Measurements from ENCODE around the gene APOA1.

The APOA1 gene

DNA sequence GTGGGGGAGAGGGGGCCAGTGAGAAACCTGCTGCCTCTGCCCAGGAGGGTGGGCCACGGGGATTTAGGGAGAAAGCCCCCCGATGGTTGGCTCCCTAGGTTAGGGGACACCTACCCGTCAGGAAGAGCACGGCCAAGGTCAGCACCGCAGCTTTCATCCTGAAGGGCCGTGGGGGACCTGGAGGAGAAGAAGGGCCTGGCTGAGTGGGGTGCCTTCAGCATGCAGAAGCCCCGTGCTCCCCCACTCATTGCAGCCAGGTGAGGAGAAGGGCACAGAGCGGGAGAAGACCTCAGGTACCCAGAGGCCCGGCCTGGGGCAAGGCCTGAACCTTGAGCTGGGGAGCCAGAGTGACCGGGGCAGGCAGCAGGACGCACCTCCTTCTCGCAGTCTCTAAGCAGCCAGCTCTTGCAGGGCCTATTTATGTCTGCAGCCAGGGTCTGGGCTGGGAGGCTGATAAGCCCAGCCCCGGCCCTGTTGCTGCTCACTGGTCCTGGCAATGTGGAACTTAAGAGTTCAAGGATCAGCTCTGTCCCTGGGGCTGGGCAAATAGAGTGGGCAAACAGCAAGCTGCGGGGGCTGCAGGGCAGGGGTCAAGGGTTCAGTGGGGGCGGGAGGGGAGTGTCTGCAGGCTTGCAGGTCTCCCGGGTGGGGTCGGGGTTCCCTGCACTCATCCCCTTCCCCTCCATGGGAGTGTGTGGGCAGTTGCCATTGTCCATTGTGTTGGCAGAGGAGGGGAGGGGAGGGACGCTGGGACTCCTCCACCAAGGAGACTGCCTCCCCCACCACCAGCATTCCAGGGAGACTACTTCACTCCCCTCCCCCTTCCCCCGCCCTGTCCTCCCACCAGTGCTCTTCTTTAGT lies at the start of gene APOA1:
Gene APOA1 (minus strand): TSS at position 392 of the 861 bp plus-strand sequence. CDS start 235 bp downstream, at position 157.
- DNase-seq (ENCODE audit: low read depth, low spot score) = no peak

DNA sequence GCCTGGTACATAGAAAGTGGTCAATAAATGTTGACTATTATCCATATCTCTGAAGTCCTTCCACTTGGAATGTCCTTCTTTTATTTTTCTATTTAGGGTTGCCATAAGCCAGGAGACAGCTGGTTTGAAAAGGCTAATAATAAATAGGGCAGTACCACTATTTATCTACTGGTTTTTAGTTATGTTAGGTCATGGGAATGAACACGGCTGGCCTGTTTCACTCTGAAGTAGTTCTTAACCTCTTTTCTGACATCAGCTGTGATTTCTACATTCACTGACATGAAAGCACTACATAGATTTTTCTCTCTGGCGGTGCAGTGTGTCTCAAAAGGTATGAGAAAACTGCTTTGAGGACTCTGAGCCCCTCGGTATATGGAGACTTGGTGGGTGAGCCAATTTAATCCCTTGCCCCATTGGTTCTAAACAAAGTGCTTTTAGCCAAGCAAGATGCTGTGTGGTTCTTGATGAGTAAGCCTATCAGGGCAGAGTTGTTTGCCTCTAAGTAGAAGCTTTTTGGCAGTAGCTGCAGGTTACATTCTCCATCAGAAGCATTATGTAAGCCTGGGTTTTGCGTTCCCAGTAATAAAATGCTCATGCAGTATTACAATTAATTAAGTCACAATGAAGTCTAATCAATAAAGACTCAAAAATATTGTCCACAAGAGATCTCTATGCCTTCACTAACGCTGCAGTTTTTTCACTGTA lies 48.7 kb upstream of the APOA1 start:
- no peak for DNase-seq (ENCODE audit: low read depth, low spot score)

DNA sequence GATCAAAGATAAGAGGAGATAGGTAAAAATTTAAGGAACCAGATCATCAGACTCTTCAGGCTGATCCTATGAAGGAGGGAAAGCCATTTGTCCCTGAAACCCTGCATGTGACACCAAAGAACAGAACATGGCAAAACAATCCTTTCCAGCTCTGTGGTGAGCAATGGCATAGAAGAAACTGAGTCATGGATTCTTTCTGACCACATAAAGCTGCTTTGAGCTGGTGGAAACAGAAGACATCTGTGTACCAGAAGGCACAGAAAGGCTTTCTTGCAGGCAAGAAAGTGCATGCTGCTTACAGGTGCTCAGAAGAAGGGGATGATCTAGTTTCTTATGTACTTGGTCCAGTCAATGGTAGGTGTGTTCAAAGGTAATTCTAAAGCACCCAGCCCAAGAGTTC lies 45.0 kb upstream of the APOA1 start:
- no peak for DNase-seq (ENCODE audit: low read depth, low spot score)

DNA sequence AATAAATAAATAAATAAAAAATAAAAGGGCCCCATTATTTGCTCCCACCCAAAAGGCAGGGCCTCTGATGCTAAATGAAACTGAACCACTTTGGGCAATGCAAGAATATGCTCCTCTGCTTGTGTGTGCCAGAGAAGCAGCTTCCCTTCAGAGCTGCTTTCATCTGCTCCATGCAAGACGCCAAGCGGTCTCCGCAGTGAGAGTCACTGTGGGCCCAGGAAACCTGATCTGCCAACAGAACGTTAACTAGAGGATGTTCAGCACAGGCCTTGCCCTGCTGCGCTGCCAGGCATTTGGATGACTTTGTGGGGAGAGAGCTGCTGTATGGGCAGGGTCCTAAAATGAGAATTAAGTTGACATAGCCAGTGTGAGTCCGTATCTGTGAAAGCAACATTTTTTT lies 43.7 kb upstream of the APOA1 start:
- no peak for DNase-seq (ENCODE audit: low read depth, low spot score)

DNA sequence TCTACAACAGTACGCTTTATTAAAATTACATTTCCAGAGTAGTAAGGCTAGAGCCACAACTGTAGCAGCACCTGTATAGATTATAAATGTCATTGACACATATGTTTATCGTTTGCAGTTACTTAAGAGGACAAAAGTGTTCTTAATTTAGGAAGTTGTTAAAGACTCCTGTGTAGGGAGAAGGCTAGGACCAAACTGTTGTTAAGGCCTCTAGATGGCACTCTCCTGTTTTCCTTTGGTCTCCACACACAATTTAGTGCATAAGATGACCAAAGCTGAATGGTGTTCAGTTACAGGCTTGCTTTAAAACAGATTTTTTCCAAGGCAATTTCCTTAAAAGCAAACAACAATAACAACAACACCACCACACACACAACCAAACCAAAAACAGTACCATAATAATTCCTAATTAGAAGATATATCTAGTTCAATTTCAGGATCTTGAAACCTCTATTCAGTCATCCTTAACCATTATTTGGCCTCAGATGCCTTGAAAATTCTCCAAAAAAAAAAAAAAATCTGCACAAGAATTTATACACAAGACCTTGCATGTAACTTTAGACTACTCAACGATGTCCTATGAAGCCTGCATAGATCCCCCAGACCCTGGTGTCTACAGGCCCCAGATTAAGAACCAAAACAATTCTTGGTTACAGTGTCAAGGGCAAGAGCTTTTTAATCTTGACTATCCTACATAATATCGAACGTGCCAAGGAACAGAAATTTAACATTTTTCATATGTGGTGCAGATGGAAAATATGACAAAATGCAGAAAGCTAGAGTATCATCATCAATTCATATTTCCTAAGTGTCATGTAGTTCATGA lies 42.6 kb upstream of the APOA1 start:
- DNase-seq (ENCODE audit: low read depth, low spot score) = peak; percentile 9

DNA sequence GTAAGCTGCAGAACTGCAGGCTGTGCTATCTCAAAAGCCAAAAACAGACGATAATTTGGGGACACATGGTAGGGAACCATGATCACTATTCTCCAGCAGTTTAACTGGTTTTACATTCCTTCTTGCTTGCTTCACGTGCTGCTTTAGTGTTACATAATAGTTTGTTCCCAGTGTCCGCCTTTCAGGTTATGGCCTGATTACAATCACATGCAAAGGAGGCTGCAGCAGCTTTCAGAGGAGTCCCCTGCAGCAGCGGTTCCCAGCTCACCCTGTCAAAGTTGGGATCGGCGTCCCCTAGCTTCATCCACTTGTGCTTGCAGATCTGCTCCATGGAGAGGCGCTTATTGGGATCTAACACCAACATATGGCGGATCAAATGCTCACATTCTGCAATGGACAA lies 39.2 kb upstream of the APOA1 start:
- no peak for DNase-seq (ENCODE audit: low read depth, low spot score)

DNA sequence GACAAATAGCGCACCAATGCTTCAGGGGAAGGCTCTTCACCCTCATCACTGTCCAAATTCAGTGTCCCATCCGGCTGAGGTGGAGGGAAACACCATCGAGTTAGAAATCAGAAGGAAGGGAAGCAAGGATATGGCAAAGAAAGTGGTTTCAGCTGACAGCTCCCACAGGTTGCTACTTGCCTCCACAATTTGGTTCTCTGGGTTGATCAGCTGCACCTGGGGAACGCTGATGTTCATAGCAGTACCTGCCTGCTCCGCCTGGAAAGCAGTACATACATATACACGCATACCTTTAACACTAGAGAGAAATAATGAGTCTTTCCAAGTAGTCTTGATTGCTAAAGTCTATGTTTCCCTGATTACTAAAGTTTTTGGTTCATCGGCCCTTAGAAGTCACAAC lies 37.8 kb upstream of the APOA1 start:
- no peak for DNase-seq (ENCODE audit: low read depth, low spot score)

DNA sequence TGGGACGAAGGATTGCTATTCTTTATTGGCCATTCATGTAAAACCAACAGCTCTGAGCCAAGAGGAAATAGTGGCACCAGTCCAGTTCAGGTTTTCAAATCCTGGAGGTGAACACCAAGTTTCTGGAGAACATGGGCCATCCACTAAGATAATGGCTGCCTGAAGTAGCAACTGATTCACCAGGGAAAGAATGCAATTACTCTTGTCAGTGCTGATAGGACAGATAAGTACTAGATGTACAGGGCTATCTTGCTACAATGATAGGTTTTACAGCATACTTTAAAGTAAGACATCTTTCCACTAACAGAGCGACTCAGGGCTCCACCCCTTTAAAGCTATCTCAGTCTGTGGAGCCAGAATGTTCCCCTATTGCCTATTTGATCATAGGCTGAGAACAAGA lies 36.8 kb upstream of the APOA1 start:
- no peak for DNase-seq (ENCODE audit: low read depth, low spot score)

DNA sequence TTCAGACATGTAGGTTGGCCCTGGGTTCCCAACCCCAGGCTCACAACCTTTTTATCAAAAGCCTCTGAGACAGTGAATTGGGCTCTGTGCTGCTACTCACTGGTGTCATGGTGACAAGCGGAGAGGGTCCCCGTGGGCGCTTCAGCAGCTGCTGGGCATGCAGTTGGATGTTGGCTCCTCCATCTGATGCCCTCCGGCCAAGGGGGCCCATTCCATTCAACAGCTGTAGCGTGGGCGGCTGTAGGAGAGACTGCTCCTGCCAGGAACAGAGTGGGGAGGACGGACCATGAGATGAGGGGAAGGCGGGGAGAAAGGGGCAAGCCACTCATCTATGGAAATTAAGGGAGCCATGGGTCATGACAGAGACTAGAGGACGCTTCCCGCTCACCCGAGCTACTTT lies 36.0 kb upstream of the APOA1 start:
- DNase-seq (ENCODE audit: low read depth, low spot score) = no peak

DNA sequence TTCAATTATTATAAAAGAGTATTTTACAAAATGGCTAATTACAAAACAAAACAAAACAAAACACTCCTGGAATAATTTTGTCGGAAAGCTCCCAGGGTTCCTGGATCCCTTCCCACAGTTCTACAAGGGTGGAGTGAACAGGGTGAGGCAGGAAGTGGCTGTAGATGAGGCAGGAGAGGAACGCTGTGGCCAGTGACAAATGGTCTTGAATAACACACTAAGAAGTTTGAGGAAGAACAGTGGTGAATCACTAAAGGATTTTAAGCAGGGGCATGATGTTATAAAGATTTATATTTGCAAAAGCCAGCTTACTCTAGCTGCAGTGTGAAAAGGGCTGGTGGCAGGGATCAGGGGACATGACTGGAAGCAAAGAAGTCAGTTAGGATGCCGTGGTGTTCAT lies 33.8 kb upstream of the APOA1 start:
- DNase-seq (ENCODE audit: low read depth, low spot score) = no peak

DNA sequence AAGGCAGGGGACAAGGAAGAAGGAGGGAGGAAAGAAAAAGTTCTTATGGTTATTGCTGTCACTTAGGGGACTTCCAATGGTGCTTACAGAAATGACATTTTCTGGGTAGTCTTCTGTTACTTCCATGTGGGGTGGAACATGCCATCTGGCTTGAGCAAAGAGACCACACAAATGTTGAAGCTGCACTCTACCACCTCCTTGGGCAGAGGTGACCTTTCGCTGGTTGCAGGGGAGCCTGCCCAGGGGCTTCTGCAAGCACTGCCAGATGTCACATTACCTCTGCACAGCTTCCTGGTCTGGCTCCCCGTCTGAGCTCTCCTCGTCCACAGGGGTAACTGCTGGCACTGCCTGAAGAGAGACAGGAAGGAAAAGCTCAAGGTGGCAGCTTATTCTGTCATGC lies 32.6 kb upstream of the APOA1 start:
- DNase-seq (ENCODE audit: low read depth, low spot score) = no peak

DNA sequence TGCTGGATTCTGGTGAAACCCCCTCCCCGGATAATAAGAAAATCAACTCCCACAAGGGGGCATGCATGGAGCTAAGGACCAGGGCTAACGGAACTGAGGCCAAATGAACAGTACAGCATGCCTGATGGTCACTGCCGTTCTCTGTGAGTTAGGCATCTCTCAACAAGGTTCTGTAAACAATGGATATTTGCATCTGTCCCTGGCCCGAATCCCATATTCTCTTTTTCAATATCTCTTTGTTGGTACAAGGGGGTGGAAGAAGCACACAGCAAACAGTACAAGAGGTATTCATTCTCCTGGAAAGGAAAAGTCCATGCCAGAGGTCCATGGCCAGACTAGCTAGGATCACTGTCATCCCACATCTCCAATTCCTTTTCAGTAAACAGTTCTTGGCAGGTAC lies 32.2 kb upstream of the APOA1 start:
- no peak for DNase-seq (ENCODE audit: low read depth, low spot score)

DNA sequence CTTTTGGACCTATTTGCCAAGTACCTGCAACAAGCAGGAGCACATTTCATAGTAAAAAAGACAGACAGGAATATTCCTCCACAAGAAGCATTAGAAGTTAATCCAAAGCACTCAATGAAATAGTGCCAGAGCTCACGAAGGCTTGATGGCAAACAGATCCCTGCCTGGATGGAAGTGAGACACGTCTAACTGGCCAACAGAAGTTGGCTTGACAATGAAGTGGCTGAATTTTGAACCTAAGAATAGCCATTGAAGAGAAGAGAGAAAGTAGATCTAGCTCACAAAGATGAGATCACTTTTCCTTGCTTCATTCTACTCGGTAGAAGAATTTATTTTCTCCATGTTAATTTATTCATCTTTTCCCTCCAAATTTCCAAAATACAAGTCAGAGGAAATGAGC lies 30.6 kb upstream of the APOA1 start:
- DNase-seq (ENCODE audit: low read depth, low spot score) = no peak

DNA sequence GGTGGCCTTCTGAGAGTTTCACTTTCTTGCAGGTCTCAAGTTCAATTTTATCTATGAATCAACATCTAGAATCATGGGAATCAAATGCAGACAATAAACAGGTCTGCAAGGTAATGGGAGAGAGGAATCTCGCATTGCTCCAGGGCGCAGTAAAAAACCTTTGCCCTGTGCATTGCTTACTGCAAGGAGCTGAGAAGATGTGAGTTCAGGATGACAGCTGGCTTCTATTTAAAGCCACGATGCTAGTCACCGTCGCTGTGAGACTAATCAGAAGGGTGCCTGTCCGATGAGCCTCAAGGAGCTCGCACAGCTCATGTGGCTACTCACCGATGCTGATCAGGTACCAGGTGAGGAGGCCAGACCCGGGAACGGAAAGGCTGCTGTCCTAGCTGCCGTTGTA lies 30.2 kb upstream of the APOA1 start:
- no peak for DNase-seq (ENCODE audit: low read depth, low spot score)

DNA sequence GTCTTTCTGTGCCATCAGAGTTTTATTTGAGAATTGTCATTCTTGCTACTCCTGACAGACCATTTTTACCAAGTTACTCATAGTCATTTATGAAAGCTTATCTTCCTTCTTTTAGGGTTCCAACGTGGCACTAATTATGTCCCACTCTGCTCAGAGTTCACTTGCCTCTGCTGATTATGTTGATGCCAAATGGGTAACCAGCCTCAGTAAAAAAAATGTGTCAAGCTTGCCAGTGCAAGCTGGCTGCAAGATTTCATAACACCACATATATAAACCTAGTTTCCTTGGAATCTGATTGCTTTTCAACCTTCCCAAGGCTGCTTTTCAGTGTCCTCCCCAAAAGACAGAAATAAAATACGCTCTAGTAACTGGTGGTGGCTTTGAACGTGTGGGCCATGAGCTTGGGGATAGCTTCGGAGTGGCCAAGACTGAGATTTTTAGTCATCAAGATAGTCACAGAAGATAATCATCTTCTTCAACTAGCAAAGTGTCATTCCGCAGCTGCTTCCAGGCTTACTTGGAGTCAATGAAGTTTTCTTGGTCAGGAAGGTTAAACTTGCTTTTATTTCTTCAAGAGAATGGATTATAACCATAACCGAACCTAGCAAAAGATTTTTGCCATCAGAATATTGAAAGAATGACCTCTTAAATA lies 29.5 kb upstream of the APOA1 start:
- DNase-seq (ENCODE audit: low read depth, low spot score) = no peak

DNA sequence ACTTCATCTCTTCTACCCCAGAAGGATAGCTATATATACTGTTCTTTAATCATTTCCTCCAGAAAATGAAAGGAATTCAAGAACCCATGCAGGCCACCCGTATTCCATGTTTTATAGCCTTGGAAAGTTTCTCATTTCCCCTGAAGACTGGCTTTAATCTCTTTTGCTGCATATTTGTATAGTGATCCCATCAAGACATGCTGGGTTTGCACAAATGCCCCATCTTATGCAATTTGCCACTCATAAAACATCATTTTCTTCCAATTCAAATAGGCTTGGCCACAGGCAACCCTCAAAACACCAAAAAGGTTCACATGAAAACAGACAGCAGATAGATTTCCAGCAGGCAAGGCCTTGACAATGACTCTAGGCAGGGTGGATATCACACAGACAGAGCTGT lies 28.3 kb upstream of the APOA1 start:
- DNase-seq (ENCODE audit: low read depth, low spot score) = no peak

DNA sequence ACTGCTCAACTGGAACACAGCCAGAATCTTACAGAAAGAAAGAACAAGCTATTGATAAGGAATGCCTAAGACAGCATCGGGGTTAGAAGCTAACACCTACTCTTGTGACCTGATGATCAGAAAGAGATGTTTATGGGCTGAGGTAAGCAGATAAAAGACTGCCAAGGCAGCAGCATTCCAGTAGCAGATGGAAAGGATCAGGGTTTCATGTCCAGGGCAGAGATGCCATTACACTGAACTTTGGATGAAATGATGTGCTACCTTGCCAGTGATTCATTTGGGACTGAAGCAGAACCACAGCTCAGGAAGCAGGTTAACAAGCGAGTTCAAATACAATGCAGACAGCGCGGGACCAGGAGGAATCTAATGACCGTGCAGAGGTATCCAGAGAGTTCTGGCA lies 27.1 kb upstream of the APOA1 start:
- no peak for DNase-seq (ENCODE audit: low read depth, low spot score)

DNA sequence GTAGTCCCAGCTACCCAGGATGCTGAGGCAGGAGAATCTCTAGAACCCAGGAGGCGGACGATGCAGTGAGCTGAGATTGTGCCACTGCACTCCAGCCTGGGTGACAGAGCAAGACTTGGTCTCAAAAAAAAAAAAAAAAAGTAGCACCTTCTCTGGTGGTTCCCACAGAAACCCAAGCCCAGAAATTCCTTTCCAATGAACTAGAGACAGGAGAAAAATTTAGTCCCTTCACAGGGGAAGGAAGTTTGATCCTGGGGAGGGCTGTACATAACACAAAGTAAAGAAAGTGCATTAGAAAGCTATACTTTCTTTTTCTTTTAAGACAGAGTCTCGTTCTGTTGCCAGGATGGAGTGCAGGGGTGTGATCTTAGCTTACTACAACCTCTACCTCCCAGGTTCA lies 25.5 kb upstream of the APOA1 start:
- DNase-seq (ENCODE audit: low read depth, low spot score) = no peak

DNA sequence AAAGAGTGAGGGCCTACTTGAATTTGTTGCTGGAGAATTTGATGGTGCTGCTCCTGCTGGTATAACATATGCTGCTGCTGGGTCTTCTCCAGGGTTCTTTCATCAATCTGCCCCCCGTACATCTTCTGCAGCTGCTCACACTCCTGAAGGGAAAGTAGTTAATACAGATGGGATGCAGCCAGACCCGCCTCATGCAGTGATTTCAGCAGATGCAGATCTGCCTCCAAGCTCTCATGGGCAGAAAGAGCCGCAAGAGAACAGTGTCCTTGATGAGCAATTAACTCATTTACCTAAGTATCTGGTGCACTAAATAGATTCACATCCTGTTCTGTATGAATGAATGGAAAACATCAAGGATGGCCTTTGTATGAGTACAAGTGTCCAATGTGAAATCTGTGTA lies 24.8 kb upstream of the APOA1 start:
- DNase-seq (ENCODE audit: low read depth, low spot score) = no peak

DNA sequence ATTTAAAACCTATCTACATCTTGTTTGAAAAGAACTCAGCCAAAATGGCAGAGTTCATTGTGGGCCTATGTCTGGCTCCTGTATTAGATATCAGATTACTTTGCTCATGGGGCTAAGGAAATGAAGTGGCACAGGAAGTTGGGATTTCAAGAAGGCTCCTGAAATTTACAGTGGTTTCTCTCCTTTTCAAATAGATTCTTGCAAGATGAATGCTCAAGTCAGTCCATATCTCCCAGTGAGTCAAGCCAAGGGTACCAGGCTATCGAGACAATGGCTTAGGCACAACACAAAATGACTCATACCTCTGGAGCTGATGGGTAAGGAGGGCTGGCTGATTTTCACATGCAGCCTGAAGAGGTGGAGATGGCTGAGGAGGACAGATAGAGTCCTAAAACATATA lies 24.1 kb upstream of the APOA1 start:
- no peak for DNase-seq (ENCODE audit: low read depth, low spot score)

DNA sequence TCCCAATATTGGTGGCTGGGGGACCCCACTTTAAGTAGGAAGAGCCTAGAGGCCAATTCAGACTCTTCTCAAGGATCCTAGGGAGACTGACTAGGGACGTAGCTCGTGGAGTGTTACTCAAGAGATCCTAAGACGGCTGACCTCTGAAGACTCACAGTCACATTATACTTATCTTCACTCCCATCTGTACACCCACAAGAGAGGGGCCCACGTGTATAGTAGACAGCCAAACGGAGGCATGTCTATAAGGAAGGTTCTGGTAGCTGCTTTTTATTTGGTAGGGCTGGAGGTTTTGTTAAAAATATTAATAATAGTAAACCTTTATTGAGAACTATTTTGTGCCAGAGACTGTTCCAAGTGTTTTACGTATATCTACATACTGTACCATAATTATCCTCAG lies 22.9 kb upstream of the APOA1 start:
- no peak for DNase-seq (ENCODE audit: low read depth, low spot score)

DNA sequence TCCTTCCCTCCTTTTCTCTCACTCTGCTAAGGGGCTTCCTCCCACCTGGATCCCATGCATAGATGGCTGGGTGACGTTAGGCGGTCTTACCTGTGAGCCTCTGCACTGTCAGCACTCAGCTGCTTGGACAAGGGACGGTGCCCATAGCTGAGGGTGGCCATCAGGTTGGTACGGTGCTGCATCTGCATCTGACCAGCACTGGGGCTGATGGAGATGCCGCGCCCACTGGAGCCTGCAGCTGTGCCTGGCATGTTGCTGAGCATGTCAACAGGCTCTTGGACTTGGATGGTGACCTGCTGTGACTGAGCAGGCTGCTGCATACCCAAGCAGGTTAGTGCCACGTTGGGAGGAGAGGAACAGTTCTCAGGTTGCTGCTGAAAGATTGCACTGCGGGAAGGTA lies 21.8 kb upstream of the APOA1 start:
- DNase-seq (ENCODE audit: low read depth, low spot score) = no peak
